Measurements from ENCODE around the gene C5orf63. TPM values are rescaled to one million over a fixed set of nuclear protein-coding genes. Genes with fewer than 3 reads are reported as not detected.
A peak's percentile ranks its signal among the peaks of the same experiment; 100 is the strongest.

C5orf63 gene
- total and polyA plus RNA-seq, 9 of the 15 experiments (the other 6 are each of a cell fraction or from before 2014, with no cell fraction given): 1.8 to 24.6 (median 6.2) TPM

- TF ChIP-seq ID3 (CRISPR knock-in tag; IDR thresholded peaks at IDR 0.05) (no peak), ID3 (tag; IDR thresholded peaks at IDR 0.05) (0 out of 2 replicates have a peak, but pooled peaks have one; percentile 17), ZNF445 (CRISPR knock-in tag; IDR thresholded peaks at IDR 0.05; ENCODE audit: low read depth) (no peak), CHD2 (IDR thresholded peaks at IDR 0.05; ENCODE audit: low read depth, low read length) (peak; percentile 36; the same call in 1 of the 2 replicates), FOXP4 (CRISPR knock-in tag; IDR thresholded peaks at IDR 0.05; ENCODE audit: borderline replicate concordance) (no peak), NR2C2 (CRISPR knock-in tag; IDR thresholded peaks at IDR 0.05) (no peak), NR2C2 (tag; IDR thresholded peaks at IDR 0.05) (peak; percentile 65; the same call in 1 of the 2 replicates), GATAD2A (IDR thresholded peaks at IDR 0.05) (no peak), MCM7 (IDR thresholded peaks at IDR 0.05) (no peak), RBM34 (IDR thresholded peaks at IDR 0.05; ENCODE audit: borderline replicate concordance, insufficient read depth, low read length) (no peak), NKRF (IDR thresholded peaks at IDR 0.05; ENCODE audit: borderline replicate concordance) (peak; percentile 31; the same call in 1 of the 2 replicates), KDM4B (IDR thresholded peaks at IDR 0.05; ENCODE audit: borderline replicate concordance in 2 of 2, low read depth in 1 of 2) (peak in 1 of 2 experiments; percentile 36; a peak in 1 of 4 replicates), BRD9 (IDR thresholded peaks at IDR 0.05; ENCODE audit: low read depth, partially characterized antibody) (no peak), HSF4 (CRISPR knock-in tag; IDR thresholded peaks at IDR 0.05; ENCODE audit: borderline replicate concordance) (no peak), KAT2B (IDR thresholded peaks at IDR 0.05; ENCODE audit: low read depth, low read length) (no peak), PKNOX1 (IDR thresholded peaks at IDR 0.05) (no peak), MYBL2 (IDR thresholded peaks at IDR 0.05; ENCODE audit: low read depth) (no peak), MYBL2 (CRISPR knock-in tag; IDR thresholded peaks at IDR 0.05; ENCODE audit: borderline replicate concordance) (no peak), RBFOX2 (IDR thresholded peaks at IDR 0.05; ENCODE audit: low read depth, low read length) (peak; percentile 90), HBP1 (CRISPR knock-in tag; IDR thresholded peaks at IDR 0.05) (no peak)
Observed at GRCh38 chr5:127072861-127073846, at the start of gene C5orf63 (continued).
